SH-SY5Y (cell line): ENCODE results near the gene KRT79.

Experiments
- GATA2 ChIP-seq: IDR thresholded peaks from 2 replicates; pipeline ENCODE4 v1.6.1; 2011; ENCODE audit warnings: mild to moderate bottlenecking, low read depth, low read length
- GATA3 ChIP-seq: IDR thresholded peaks from 2 replicates; pipeline ENCODE4 v1.6.1; 2011; ENCODE audit warnings: low read depth, mild to moderate bottlenecking, low read length, moderate library complexity

DNA sequence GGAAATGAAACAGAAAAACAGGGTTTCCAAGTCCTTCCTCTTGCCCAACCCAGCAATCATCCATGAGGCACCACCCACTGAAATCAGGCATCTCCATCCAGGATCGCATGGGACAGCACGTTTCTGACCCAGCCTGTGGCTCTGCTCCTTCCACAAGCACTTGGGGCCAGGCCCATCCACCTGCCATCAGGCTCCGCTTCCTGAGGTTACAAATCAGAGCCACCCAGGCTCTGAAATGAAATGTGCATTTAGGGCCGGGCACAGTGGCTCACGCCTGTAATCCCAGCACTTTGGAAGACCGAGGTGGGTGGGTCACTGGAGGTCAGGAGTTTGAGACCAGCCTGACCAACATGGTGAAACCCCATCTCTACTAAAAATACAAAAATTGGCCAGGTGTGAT lies 15.4 kb upstream of the KRT79 start:
- no peak for TF ChIP-seq GATA2
- no peak for TF ChIP-seq GATA3
